Activated B cell treated with CpG ODN at 0.5 μM for 24 hours (primary cell): ENCODE data around the gene MYBPH. TPM values are rescaled to one million over a fixed set of nuclear protein-coding genes. Genes with fewer than 3 reads are reported as not detected.

Experiments
- ATAC-seq: fragments of 200-7000 bp; cut with Tn5 transposase; one replicate; pipeline ENCODE4 v1.10.0; 2021; ENCODE audit warnings: low read depth, mild to moderate bottlenecking, moderate library complexity
- CTCF ChIA-PET: fragments of 350-600 bp; sonication (Branson Sonifier 250); formaldehyde crosslinking; loops from one replicate; lab custom pipeline; 2021; ENCODE audit warnings: antibody characterized with exemption; lab: Charles Lee
- POLR2A ChIA-PET: fragments of 350-600 bp; sonication (Branson Sonifier 250); formaldehyde crosslinking; loops from one replicate; lab custom pipeline; 2021; ENCODE audit warnings: antibody characterized with exemption; lab: Charles Lee
- DNase-seq: peaks from one replicate; pipeline ENCODE4 v3.0.0; 2022
- H3K27ac Mint-ChIP-seq: one replicate; pipeline ENCODE4 v1.8.0; 2020; ENCODE audit warnings: mixed read lengths
- H3K27me3 Mint-ChIP-seq: one replicate; pipeline ENCODE4 v1.8.0; 2021; ENCODE audit warnings: mixed read lengths
- H3K36me3 Mint-ChIP-seq: one replicate; pipeline ENCODE4 v1.8.0; 2021; ENCODE audit warnings: low read depth, mixed read lengths
- H3K4me1 Mint-ChIP-seq: one replicate; pipeline ENCODE4 v1.8.0; 2021; ENCODE audit warnings: mixed read lengths
- H3K4me3 Mint-ChIP-seq: one replicate; pipeline ENCODE4 v1.8.0; 2020; ENCODE audit warnings: mild to moderate bottlenecking, mixed read lengths
- H3K9me3 Mint-ChIP-seq: one replicate; pipeline ENCODE4 v1.8.0; 2020; ENCODE audit warnings: mixed read lengths
- intact Hi-C: fragments of 100-400 bp; cut with micrococcal nuclease; formaldehyde crosslinking; loops from one replicate; pipeline ENCODE4 v1.15.1; 2024
- total RNA-seq: library from RNA; stranded (reverse); gene quantifications from 2 replicates; pipeline ENCODE4 v1.2.3, GENCODE V29; 2022
- TF ChIP-seq, protein P1 (sequence below): fragments of 200-600 bp; IDR thresholded peaks from one replicate; pipeline ENCODE4 v1.8.0; 2022; ENCODE audit warnings: antibody characterized with exemption, mild to moderate bottlenecking

The MYBPH gene
- total RNA-seq, 1 donor from 2014 or later: not detected

DNA sequence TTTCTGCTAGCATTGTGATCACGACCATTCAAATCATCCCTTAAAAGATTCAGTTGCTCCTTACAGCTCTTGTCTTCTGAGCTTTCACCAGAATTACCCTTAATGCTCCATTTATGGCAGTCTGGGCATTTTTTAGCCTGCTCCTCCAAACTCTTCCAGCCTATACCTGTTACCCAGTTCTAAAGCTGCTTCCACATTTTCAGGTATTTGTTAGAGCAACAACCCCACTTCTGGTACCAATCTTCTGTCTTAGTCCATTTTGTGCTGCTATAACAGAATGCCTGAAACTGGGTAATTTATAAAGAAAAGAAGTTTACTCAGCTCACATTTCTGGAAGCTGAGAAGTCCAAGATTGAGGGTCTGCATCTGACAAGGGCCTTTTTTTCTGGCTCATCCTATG lies 17.2 kb downstream of the MYBPH start:
- CTCF ChIA-PET: interaction anchor here (1.4 kb wide), 1 partner anchor 12 kb away, joined by 3 read pairs; no protein-coding TSS in a partner anchor
- intact Hi-C loops: no loop called here
- H3K27me3 Mint-ChIP-seq: peaks cover 15% of the 10 kb centered on the region
- POLR2A ChIA-PET: no interaction called here
- DNase-seq (no peak), ATAC-seq (no peak)
- no peak overlapping the region for H3K27ac Mint-ChIP-seq
- peaks cover 7% of the 10 kb centered on the region for H3K9me3 Mint-ChIP-seq
- no peaks in the 10 kb centered on the region for H3K36me3 Mint-ChIP-seq
- H3K4me1 Mint-ChIP-seq: peaks cover 1% of the 10 kb centered on the region
- TF ChIP-seq, protein P1, sequence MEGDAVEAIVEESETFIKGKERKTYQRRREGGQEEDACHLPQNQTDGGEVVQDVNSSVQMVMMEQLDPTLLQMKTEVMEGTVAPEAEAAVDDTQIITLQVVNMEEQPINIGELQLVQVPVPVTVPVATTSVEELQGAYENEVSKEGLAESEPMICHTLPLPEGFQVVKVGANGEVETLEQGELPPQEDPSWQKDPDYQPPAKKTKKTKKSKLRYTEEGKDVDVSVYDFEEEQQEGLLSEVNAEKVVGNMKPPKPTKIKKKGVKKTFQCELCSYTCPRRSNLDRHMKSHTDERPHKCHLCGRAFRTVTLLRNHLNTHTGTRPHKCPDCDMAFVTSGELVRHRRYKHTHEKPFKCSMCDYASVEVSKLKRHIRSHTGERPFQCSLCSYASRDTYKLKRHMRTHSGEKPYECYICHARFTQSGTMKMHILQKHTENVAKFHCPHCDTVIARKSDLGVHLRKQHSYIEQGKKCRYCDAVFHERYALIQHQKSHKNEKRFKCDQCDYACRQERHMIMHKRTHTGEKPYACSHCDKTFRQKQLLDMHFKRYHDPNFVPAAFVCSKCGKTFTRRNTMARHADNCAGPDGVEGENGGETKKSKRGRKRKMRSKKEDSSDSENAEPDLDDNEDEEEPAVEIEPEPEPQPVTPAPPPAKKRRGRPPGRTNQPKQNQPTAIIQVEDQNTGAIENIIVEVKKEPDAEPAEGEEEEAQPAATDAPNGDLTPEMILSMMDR: no peak
- H3K4me3 Mint-ChIP-seq: no peak overlapping the region

DNA sequence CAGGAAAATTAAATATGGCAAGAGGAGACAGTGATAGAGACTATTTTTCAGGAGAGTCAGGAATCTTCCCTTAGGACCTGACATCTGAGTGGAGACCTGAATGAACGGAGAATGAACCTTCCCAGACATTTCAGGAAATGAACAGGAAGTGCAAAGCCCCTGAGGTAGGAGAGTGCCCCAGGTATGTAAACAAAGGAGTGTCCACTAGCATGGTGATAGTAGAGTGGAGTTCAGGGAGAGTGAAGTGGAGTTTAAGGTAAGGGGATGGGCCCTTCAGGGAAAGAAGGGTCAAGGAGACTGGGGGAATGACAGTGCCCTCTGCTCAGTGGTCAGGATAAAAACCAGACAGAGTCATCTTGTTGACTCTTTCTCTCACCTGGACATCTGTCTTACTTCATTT lies 19.3 kb downstream of the MYBPH start:
- Mint-ChIP-seq H3K4me1 (no peaks in the 10 kb centered on the region), H3K9me3 (peaks cover 7% of the 10 kb centered on the region), H3K36me3 (no peaks in the 10 kb centered on the region), H3K27ac (no peak overlapping the region), H3K4me3 (no peak overlapping the region), H3K27me3 (peaks cover 10% of the 10 kb centered on the region)
- DNase-seq (no peak), ATAC-seq (no peak)
- intact Hi-C loops: no loop called here
- CTCF ChIA-PET: no interaction called here
- POLR2A ChIA-PET: no interaction called here
- TF ChIP-seq, protein P1: no peak

- Mint-ChIP-seq H3K4me1 (no peaks in the 10 kb centered on the region), H3K27me3 (peaks cover 6% of the 10 kb centered on the region), H3K4me3 (no peak overlapping the region), H3K36me3 (no peaks in the 10 kb centered on the region), H3K9me3 (peaks cover 7% of the 10 kb centered on the region), H3K27ac (no peak overlapping the region)
- DNase-seq (no peak), ATAC-seq (no peak)
- intact Hi-C loops: no loop called here
- ChIA-PET POLR2A (no interaction called here), CTCF (no interaction called here)
- TF ChIP-seq, protein P1: no peak
These were observed 21.4 kb downstream of the MYBPH start for GRCh38 chr1:203153989-203154821.

GRCh38 chr1:203153051-203153988 lies 22.3 kb downstream of the MYBPH start:
- H3K36me3 Mint-ChIP-seq: no peaks in the 10 kb centered on the region
- peaks cover 4% of the 10 kb centered on the region for H3K9me3 Mint-ChIP-seq
- ChIA-PET POLR2A (no interaction called here), CTCF (no interaction called here)
- intact Hi-C loops: no loop called here
- ATAC-seq (no peak), DNase-seq (no peak)
- H3K4me1 Mint-ChIP-seq: no peaks in the 10 kb centered on the region
- TF ChIP-seq, protein P1: no peak
- no peak overlapping the region for H3K4me3 Mint-ChIP-seq
- H3K27me3 Mint-ChIP-seq: peaks cover 6% of the 10 kb centered on the region
- no peak overlapping the region for H3K27ac Mint-ChIP-seq
